ENCODE results near the gene AP1S3. TPM values are rescaled to one million over a fixed set of nuclear protein-coding genes. Genes with fewer than 3 reads are reported as not detected.

Gene AP1S3
- total RNA-seq, 1 experiment from 2014 or later, result 185 TPM

DNA sequence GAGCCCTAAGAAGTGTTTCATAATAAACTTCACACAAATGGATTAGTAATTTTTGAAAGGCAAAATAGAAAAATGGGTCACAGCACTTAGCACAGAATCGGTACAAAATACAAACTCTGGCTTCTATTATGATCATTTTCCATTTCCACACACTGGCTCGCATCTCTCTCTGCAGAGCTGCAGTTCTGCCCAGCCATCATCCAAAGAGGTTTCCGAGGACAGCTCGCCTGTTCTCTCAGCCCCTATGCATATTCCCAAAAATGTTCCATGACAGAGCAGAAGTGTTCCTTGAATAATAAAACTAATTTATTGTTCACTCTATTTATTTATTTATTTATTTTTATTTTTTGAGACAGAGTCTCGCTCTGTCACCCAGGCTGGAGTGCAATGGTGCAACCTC, 115.6 kb downstream of the AP1S3 start:
- Histone ChIP-seq H3K27me3 (ENCODE audit: insufficient read depth, low read length) (no peaks in the 10 kb centered on the region), H3K79me2 (ENCODE audit: insufficient read depth, low read length) (no peaks in the 10 kb centered on the region), H3K27ac (ENCODE audit: low read depth, low read length) (no peak overlapping the region), H3K4me1 (ENCODE audit: control insufficient read depth in 1 of 2, insufficient read depth in 2 of 2, low read length in 2 of 2) (peaks cover 31 to 39% of the 10 kb centered on the region in 2 experiments), H2AFZ (ENCODE audit: low read depth, low read length, poor library complexity, severe bottlenecking) (no peak overlapping the region), H3K4me3 (replicated peaks in 1 of 2; ENCODE audit: low read depth in 1 of 2, low read length in 2 of 2) (no peak overlapping the region), H3K36me3 (ENCODE audit: control insufficient read depth in 1 of 2, insufficient read depth in 2 of 2, low read length in 2 of 2) (no peaks in the 10 kb centered on the region), H3K9me2 (ENCODE audit: insufficient read depth) (no peaks in the 10 kb centered on the region), H3K4me2 (ENCODE audit: low read length) (no peak overlapping the region), H4K20me1 (ENCODE audit: insufficient read depth) (no peaks in the 10 kb centered on the region), H3K9me3 (ENCODE audit: control insufficient read depth in 1 of 2, insufficient read depth in 1 of 2, low read depth in 1 of 2, low read length in 2 of 2) (peaks cover 0 to 4% of the 10 kb centered on the region in 2 experiments; a peak in 1 of 4 replicates), H3K9ac (ENCODE audit: low read length) (no peak overlapping the region)
- ChIA-PET POLR2A (interaction anchor here (0.7 to 9.4 kb wide), 14 partner anchors 10 to 474 kb away, joined by 3 to 95 read pairs (median 6); no protein-coding TSS in a partner anchor), CTCF (interaction anchor here (0.9 to 1.2 kb wide), 2 partner anchors 30 to 77 kb away, joined by 3 read pairs; no protein-coding TSS in a partner anchor), RAD21 (ENCODE audit: low non-redundant PET in 1 of 2, low total read pairs in 2 of 2, uncharacterized antibody in 2 of 2, unreplicated experiment in 2 of 2) (no interaction called here)
- ATAC-seq (no peak), DNase-seq (ENCODE audit: low read depth, low spot score) (no peak)
- intact Hi-C loops (cut with micrococcal nuclease), result no loop called here
- TF ChIP-seq POLR2A (IDR thresholded peaks at IDR 0.05; ENCODE audit: borderline replicate concordance, extremely low read depth, insufficient read depth, insufficient read length), result no peak
- no peak for TF ChIP-seq EZH2 (IDR thresholded peaks at IDR 0.05)
- TF ChIP-seq, protein P1, sequence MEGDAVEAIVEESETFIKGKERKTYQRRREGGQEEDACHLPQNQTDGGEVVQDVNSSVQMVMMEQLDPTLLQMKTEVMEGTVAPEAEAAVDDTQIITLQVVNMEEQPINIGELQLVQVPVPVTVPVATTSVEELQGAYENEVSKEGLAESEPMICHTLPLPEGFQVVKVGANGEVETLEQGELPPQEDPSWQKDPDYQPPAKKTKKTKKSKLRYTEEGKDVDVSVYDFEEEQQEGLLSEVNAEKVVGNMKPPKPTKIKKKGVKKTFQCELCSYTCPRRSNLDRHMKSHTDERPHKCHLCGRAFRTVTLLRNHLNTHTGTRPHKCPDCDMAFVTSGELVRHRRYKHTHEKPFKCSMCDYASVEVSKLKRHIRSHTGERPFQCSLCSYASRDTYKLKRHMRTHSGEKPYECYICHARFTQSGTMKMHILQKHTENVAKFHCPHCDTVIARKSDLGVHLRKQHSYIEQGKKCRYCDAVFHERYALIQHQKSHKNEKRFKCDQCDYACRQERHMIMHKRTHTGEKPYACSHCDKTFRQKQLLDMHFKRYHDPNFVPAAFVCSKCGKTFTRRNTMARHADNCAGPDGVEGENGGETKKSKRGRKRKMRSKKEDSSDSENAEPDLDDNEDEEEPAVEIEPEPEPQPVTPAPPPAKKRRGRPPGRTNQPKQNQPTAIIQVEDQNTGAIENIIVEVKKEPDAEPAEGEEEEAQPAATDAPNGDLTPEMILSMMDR (IDR thresholded peaks at IDR 0.05 in 2 of 3, conservative IDR thresholded peaks at IDR 0.05 in 1 of 3; ENCODE audit: borderline replicate concordance in 1 of 3, insufficient read depth in 1 of 3, low read depth in 2 of 3, low read length in 2 of 3), result no peak
- TF ChIP-seq SRF (IDR thresholded peaks at IDR 0.05; ENCODE audit: low read depth), result no peak
- TF ChIP-seq CEBPB (IDR thresholded peaks at IDR 0.05; ENCODE audit: low read depth), result no peak
- no TSS peak for BruUV-seq (replicated peaks)

DNA sequence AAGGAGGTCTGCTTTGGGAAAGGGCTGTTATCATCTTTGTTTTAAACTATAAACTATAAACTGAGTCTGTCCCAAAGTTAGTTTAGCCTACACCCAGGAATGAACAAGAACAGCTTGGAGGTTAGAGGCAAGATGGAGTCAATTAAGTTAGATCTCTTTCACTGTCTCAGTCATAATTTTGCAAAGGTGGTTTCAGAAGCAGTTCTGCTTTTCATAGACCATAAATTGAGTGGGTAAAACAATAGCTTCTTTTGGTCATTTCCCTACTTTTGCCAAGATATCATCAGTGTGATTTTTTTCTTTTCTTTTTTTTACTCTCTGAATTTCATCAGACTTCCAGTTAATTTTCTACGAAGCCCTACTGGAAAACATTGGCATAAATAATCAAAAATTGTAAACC, 117.0 kb downstream of the AP1S3 start:
- TF ChIP-seq EZH2phosphoT487 (IDR thresholded peaks at IDR 0.05; ENCODE audit: borderline replicate concordance) (no peak), POLR2AphosphoS5 (IDR thresholded peaks at IDR 0.05; ENCODE audit: low read depth, low read length) (no peak), EGR1 (IDR thresholded peaks at IDR 0.05; ENCODE audit: low read depth) (no peak), POLR2A (IDR thresholded peaks at IDR 0.05; ENCODE audit: borderline replicate concordance, extremely low read depth, insufficient read depth, insufficient read length) (no peak), CEBPB (IDR thresholded peaks at IDR 0.05; ENCODE audit: low read depth) (no peak), YY1 (IDR thresholded peaks at IDR 0.05; ENCODE audit: extremely low read depth, insufficient replicate concordance, low read depth, low read length) (no peak), SRF (IDR thresholded peaks at IDR 0.05; ENCODE audit: low read depth) (no peak)
- TF ChIP-seq, protein P2, sequence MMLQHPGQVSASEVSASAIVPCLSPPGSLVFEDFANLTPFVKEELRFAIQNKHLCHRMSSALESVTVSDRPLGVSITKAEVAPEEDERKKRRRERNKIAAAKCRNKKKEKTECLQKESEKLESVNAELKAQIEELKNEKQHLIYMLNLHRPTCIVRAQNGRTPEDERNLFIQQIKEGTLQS (IDR thresholded peaks at IDR 0.05), result no peak
- H2AFZ ChIP-seq (ENCODE audit: low read depth, low read length, poor library complexity, severe bottlenecking), result no peak overlapping the region
- no peak overlapping the region for H3K27ac ChIP-seq (ENCODE audit: low read depth, low read length)
- BruUV-seq (replicated peaks), result no TSS peak
- intact Hi-C loops (cut with micrococcal nuclease), result no loop called here
- no peak overlapping the region for H3K4me2 ChIP-seq (ENCODE audit: low read length)
- no peaks in the 10 kb centered on the region for H3K27me3 ChIP-seq (ENCODE audit: insufficient read depth, low read length)
- DNase-seq (ENCODE audit: low read depth, low spot score) (no peak), ATAC-seq (no peak)
- no peaks in the 10 kb centered on the region for H3K9me2 ChIP-seq (ENCODE audit: insufficient read depth)
- no peaks in the 10 kb centered on the region for H4K20me1 ChIP-seq (ENCODE audit: insufficient read depth)
- CTCF ChIA-PET, result no interaction called here
- H3K36me3 ChIP-seq (ENCODE audit: control insufficient read depth in 1 of 2, insufficient read depth in 2 of 2, low read length in 2 of 2), result no peaks in the 10 kb centered on the region
- H3K79me2 ChIP-seq (ENCODE audit: insufficient read depth, low read length), result no peaks in the 10 kb centered on the region
- POLR2A ChIA-PET, result interaction anchor here (1.4 to 9.4 kb wide), 5 partner anchors 9 to 473 kb away, joined by 6 to 95 read pairs (median 10); no protein-coding TSS in a partner anchor
- H3K4me1 ChIP-seq (ENCODE audit: control insufficient read depth in 1 of 2, insufficient read depth in 2 of 2, low read length in 2 of 2), result peaks cover 20 to 26% of the 10 kb centered on the region in 2 experiments
- peaks cover 0 to 4% of the 10 kb centered on the region in 2 experiments; a peak in 1 of 4 replicates for H3K9me3 ChIP-seq (ENCODE audit: control insufficient read depth in 1 of 2, insufficient read depth in 1 of 2, low read depth in 1 of 2, low read length in 2 of 2)
- RAD21 ChIA-PET (ENCODE audit: low non-redundant PET in 1 of 2, low total read pairs in 2 of 2, uncharacterized antibody in 2 of 2, unreplicated experiment in 2 of 2), result no interaction called here
- H3K4me3 ChIP-seq (replicated peaks in 1 of 2; ENCODE audit: low read depth in 1 of 2, low read length in 2 of 2), result no peak overlapping the region
- H3K9ac ChIP-seq (ENCODE audit: low read length), result no peak overlapping the region
